Trophoblast cell (in vitro differentiated cells and primary cell): ENCODE results near the gene TSPAN5.

ENCODE experiments used
- DNase-seq, 2 donors: peaks; one replicate each; pipeline ENCODE4 v3.0.0-alpha.2; 2016
- H2AFZ ChIP-seq: 2 replicates; pipeline ENCODE4 v1.6.1; 2013; ENCODE audit warnings: low read length, moderate library complexity, mild to moderate bottlenecking; ENCODE audit not compliant: insufficient read depth, poor library complexity
- H2AK5ac ChIP-seq: 2 replicates; pipeline ENCODE4 v1.6.1; 2013; ENCODE audit warnings: mild to moderate bottlenecking, low read length
- H2BK120ac ChIP-seq: 2 replicates; pipeline ENCODE4 v1.6.1; 2013; ENCODE audit warnings: low read length, mild to moderate bottlenecking, moderate library complexity; ENCODE audit not compliant: insufficient read depth, poor library complexity
- H2BK12ac ChIP-seq: 2 replicates; pipeline ENCODE4 v1.6.1; 2013; ENCODE audit warnings: mild to moderate bottlenecking, low read length, moderate library complexity
- H2BK5ac ChIP-seq: 2 replicates; pipeline ENCODE4 v1.6.1; 2013; ENCODE audit warnings: low read length, low read depth, moderate library complexity, mild to moderate bottlenecking; ENCODE audit not compliant: poor library complexity
- H3K14ac ChIP-seq: 2 replicates; pipeline ENCODE4 v1.6.1; 2013; ENCODE audit warnings: mild to moderate bottlenecking, low read length
- H3K18ac ChIP-seq: 2 replicates; pipeline ENCODE4 v1.6.1; 2013; ENCODE audit warnings: mild to moderate bottlenecking, low read length
- H3K23ac ChIP-seq: 2 replicates; pipeline ENCODE4 v1.6.1; 2013; ENCODE audit warnings: low read length
- H3K27ac ChIP-seq: 2 replicates; pipeline ENCODE4 v1.5.1; 2013; ENCODE audit warnings: low read depth, mild to moderate bottlenecking, inconsistent platforms, low read length, moderate library complexity
- H3K27me3 ChIP-seq: 2 replicates; pipeline ENCODE4 v1.6.1; 2013; ENCODE audit warnings: inconsistent platforms, mild to moderate bottlenecking, low read length, moderate library complexity; ENCODE audit not compliant: insufficient read depth
- H3K36me3 ChIP-seq, 2 experiments: 1 replicate in 1 of 2; 2 replicates in 1 of 2; pipeline ENCODE4 v1.6.1; 2013; ENCODE audit warnings: low read length in 2 of 2, mild to moderate bottlenecking in 2 of 2, moderate library complexity in 1 of 2; ENCODE audit not compliant: insufficient read depth in 2 of 2, control insufficient read depth in 1 of 2
- H3K4ac ChIP-seq: 2 replicates; pipeline ENCODE4 v1.6.1; 2013; ENCODE audit warnings: low read depth, mild to moderate bottlenecking, low read length, moderate library complexity
- H3K4me1 ChIP-seq, 2 experiments: 1 replicate in 1 of 2; 2 replicates in 1 of 2; pipeline ENCODE4 v1.6.1; 2013; ENCODE audit warnings: low read length in 2 of 2, mild to moderate bottlenecking in 2 of 2, moderate library complexity in 1 of 2; ENCODE audit not compliant: insufficient read depth in 2 of 2, control insufficient read depth in 1 of 2
- H3K4me2 ChIP-seq: 2 replicates; pipeline ENCODE4 v1.6.1; 2013; ENCODE audit warnings: inconsistent platforms, mild to moderate bottlenecking, low read length, moderate library complexity
- H3K4me3 ChIP-seq: 2 replicates; pipeline ENCODE4 v1.5.1; 2013; ENCODE audit warnings: mild to moderate bottlenecking, low read depth, low read length, inconsistent platforms
- H3K79me1 ChIP-seq: one replicate; pipeline ENCODE4 v1.6.1; 2013; ENCODE audit warnings: low read length
- H3K79me2 ChIP-seq: 2 replicates; pipeline ENCODE4 v1.6.1; 2013; ENCODE audit warnings: low read length, mild to moderate bottlenecking; ENCODE audit not compliant: control insufficient read depth, insufficient read depth, poor library complexity
- H3K9ac ChIP-seq: 2 replicates; pipeline ENCODE4 v1.6.1; 2013; ENCODE audit warnings: mild to moderate bottlenecking, low read length
- H3K9me3 ChIP-seq: 2 replicates; pipeline ENCODE4 v1.6.1; 2013; ENCODE audit warnings: low read depth, mild to moderate bottlenecking, control low read depth, inconsistent platforms, low read length; ENCODE audit not compliant: insufficient read depth
- H4K12ac ChIP-seq: 2 replicates; pipeline ENCODE4 v1.6.1; 2013; ENCODE audit warnings: low read depth, mild to moderate bottlenecking, low read length, moderate library complexity
- H4K8ac ChIP-seq: 2 replicates; pipeline ENCODE4 v1.6.1; 2013; ENCODE audit warnings: low read depth, mild to moderate bottlenecking, low read length, moderate library complexity
- H4K91ac ChIP-seq: one replicate; pipeline ENCODE4 v1.6.1; 2013; ENCODE audit warnings: low read depth, mild to moderate bottlenecking, low read length, moderate library complexity
- WGBS: extraction: QIAGEN DNeasy Blood & Tissue Kit; methylation state at CpG from one replicate; pipeline ENCODE4 v1.1.7; 2013; ENCODE audit warnings: missing lambda C conversion rate; ENCODE audit not compliant: insufficient read length, insufficient coverage; ENCODE audit errors: extremely low coverage; 5-methylcytosine and 5-hydroxymethylcytosine counted together

TSPAN5 gene

DNA sequence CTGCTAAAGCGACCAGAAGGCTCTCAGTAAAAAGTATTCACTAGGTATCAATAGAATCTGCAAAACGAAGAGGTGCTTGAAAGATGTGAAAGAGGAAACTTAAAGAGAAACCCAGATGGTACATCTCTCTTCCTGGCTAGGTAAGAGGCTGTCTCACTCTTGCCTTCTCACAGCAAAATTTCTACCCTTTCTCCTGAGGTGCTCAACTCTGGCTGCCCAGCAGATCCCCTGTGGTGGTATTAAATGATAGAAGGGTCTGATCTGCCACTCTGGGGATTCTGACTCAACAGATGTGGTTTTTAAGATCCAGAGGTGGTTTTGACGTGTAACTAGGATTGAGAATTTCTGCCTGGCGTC lies 14.9 kb upstream of the TSPAN5 start:
- no peak overlapping the region for H3K4ac ChIP-seq
- no peak overlapping the region for H4K8ac ChIP-seq
- H2BK12ac ChIP-seq, result no peak overlapping the region
- no peak overlapping the region for H4K12ac ChIP-seq
- no peak overlapping the region for H2BK5ac ChIP-seq
- no peaks in the 10 kb centered on the region for H3K9me3 ChIP-seq
- H2AFZ ChIP-seq, result no peak overlapping the region
- no peak overlapping the region for H2BK120ac ChIP-seq
- H3K4me2 ChIP-seq, result no peak overlapping the region
- WGBS, result no CpG with 5 or more reads among the region's 4 CpGs
- H3K9ac ChIP-seq, result no peak overlapping the region
- no peak overlapping the region for H3K23ac ChIP-seq
- peaks cover 0 to 3% of the 10 kb centered on the region in 2 experiments for H3K4me1 ChIP-seq
- H3K79me1 ChIP-seq, result no peaks in the 10 kb centered on the region
- no peaks in the 10 kb centered on the region for H3K79me2 ChIP-seq
- no peaks in the 10 kb centered on the region for H3K36me3 ChIP-seq
- H3K14ac ChIP-seq, result no peak overlapping the region
- H3K18ac ChIP-seq, result no peak overlapping the region
- no peak overlapping the region for H3K27ac ChIP-seq
- H4K91ac ChIP-seq, result no peak overlapping the region
- H2AK5ac ChIP-seq, result no peak overlapping the region
- H3K27me3 ChIP-seq, result no peaks in the 10 kb centered on the region
- no peak for DNase-seq
- no peak overlapping the region for H3K4me3 ChIP-seq

DNA sequence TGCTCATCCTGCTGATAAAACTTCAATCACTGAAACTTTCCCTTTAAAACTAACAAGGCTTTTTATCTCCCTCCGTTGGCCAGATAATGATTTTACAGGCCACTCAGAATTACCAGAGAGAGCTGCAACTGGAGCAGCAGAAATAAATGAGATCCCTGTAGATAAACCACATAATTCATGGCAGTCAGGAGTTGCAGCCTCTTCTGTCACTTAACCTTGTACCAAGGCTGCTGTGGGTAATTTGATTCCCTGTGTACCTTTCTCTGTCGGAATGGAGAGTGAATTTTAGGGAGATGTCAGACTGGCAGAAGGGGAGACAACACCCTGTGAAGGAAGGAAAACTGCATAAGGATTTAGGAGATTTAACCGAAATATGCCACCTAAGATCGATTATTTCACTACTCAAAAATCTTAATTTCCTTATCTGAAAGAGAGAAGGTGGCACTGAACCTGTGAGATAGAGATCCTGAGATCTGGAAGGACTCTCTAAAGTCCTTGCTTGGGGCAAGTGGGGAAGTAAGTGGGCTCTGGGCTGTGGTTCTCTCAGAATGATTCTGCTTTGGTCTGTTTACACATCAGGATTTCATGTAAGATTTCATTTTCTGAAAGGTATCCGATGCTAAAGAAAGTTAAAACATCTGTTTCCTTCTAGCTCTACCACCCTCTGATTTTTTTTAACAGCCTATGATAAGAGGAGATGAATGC lies 14.3 kb upstream of the TSPAN5 start:
- no peak overlapping the region for H3K27ac ChIP-seq
- H3K23ac ChIP-seq, result no peak overlapping the region
- no peak overlapping the region for H4K8ac ChIP-seq
- DNase-seq, result no peak
- no peak overlapping the region for H3K4me2 ChIP-seq
- no peak overlapping the region for H4K91ac ChIP-seq
- no peaks in the 10 kb centered on the region for H3K79me2 ChIP-seq
- H2BK12ac ChIP-seq, result no peak overlapping the region
- H3K36me3 ChIP-seq, result no peaks in the 10 kb centered on the region
- H3K14ac ChIP-seq, result no peak overlapping the region
- no peaks in the 10 kb centered on the region for H3K79me1 ChIP-seq
- H2BK120ac ChIP-seq, result no peak overlapping the region
- H3K4ac ChIP-seq, result no peak overlapping the region
- H3K4me3 ChIP-seq, result no peak overlapping the region
- H3K18ac ChIP-seq, result no peak overlapping the region
- no CpG with 5 or more reads among the region's 5 CpGs for WGBS
- H3K4me1 ChIP-seq, result peaks cover 0 to 3% of the 10 kb centered on the region in 2 experiments
- no peak overlapping the region for H2AK5ac ChIP-seq
- no peak overlapping the region for H2BK5ac ChIP-seq
- H2AFZ ChIP-seq, result no peak overlapping the region
- H3K9ac ChIP-seq, result no peak overlapping the region
- H3K9me3 ChIP-seq, result no peaks in the 10 kb centered on the region
- H4K12ac ChIP-seq, result no peak overlapping the region
- no peaks in the 10 kb centered on the region for H3K27me3 ChIP-seq

DNA sequence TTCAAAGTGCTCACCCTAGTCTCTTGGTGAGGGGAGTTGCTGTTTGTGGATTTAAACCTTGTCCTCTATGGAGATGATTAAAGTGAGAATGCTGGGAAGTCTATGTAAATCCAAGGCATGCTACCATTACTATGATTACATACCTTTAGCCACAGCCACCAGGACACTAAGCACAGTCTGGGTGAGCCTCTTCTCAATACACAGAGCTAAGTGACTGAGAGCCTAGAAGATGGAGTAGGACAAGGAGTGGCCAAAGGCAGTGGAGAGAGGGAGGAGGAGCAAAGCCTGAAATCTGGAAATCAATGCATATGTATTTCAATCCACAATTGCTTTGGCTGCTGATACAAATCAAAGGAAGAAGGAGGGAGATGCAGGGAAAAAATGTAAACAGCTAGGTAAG lies 12.7 kb upstream of the TSPAN5 start:
- no peak overlapping the region for H3K4me3 ChIP-seq
- no peak for DNase-seq
- no peak overlapping the region for H4K8ac ChIP-seq
- peaks cover under 1% of the 10 kb centered on the region for H3K9me3 ChIP-seq
- H4K91ac ChIP-seq, result no peak overlapping the region
- H2AFZ ChIP-seq, result no peak overlapping the region
- no peak overlapping the region for H3K18ac ChIP-seq
- no peak overlapping the region for H3K14ac ChIP-seq
- no peaks in the 10 kb centered on the region for H3K36me3 ChIP-seq
- no peak overlapping the region for H3K23ac ChIP-seq
- peaks cover 0 to 3% of the 10 kb centered on the region in 2 experiments for H3K4me1 ChIP-seq
- no peak overlapping the region for H2BK120ac ChIP-seq
- no peaks in the 10 kb centered on the region for H3K27me3 ChIP-seq
- H2BK12ac ChIP-seq, result no peak overlapping the region
- H3K4me2 ChIP-seq, result no peak overlapping the region
- no peaks in the 10 kb centered on the region for H3K79me2 ChIP-seq
- H3K4ac ChIP-seq, result no peak overlapping the region
- no peak overlapping the region for H2AK5ac ChIP-seq
- H3K79me1 ChIP-seq, result no peaks in the 10 kb centered on the region
- no peak overlapping the region for H2BK5ac ChIP-seq
- H4K12ac ChIP-seq, result no peak overlapping the region
- no peak overlapping the region for H3K27ac ChIP-seq
- no peak overlapping the region for H3K9ac ChIP-seq

DNA sequence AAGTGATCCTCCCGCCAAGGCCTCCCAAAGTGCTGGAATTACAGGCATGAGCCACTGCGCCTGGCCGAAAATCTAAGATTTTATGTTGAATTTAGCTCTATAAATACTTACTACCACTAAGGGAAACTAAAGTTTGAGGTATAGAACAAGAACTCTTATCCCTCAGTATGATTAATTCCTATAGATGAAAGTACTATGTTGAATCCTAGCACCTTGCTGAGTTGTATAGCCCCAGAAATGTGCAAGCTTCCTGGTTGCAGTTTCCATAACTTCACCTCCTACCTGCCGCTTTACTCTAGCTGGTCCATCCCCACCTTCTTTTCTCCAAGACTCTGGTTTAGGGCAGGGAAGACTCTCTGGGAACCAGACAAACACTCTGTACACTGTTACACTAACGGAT lies 11.8 kb upstream of the TSPAN5 start:
- WGBS, result no CpG with 5 or more reads among the region's 5 CpGs
- H3K27me3 ChIP-seq, result no peaks in the 10 kb centered on the region

More for the DNA sequence above, 11.8 kb upstream of the TSPAN5 start:
- Histone ChIP-seq H2BK120ac (no peak overlapping the region), H2AFZ (no peak overlapping the region), H3K18ac (no peak overlapping the region), H4K91ac (no peak overlapping the region), H3K14ac (no peak overlapping the region), H3K9ac (no peak overlapping the region), H3K36me3 (no peaks in the 10 kb centered on the region), H3K79me1 (no peaks in the 10 kb centered on the region), H2BK12ac (no peak overlapping the region), H3K9me3 (peaks cover 10% of the 10 kb centered on the region), H3K4me3 (no peak overlapping the region), H3K79me2 (no peaks in the 10 kb centered on the region), H3K23ac (no peak overlapping the region), H4K8ac (no peak overlapping the region), H3K27ac (no peak overlapping the region), H4K12ac (no peak overlapping the region), H3K4me1 (peaks cover 0 to 3% of the 10 kb centered on the region in 2 experiments), H2AK5ac (no peak overlapping the region), H2BK5ac (no peak overlapping the region), H3K4ac (no peak overlapping the region), H3K4me2 (no peak overlapping the region)
- DNase-seq, result no peak
